Heart left ventricle (tissue), 16 donors: ENCODE measurements around the gene S100PBP. TPM values are rescaled to one million over a fixed set of nuclear protein-coding genes. Genes with fewer than 3 reads are reported as not detected.

ENCODE experiments used
- ATAC-seq, 4 donors: fragments of 200-7000 bp; cut with Tn5 transposase; one replicate each; pipeline ENCODE4 v1.9.1; 2020 to 2022; ENCODE audit warnings: moderate library complexity in 4 of 4, mild to moderate bottlenecking in 3 of 4, moderate number of reproducible peaks in 1 of 4
- DNase-seq, 5 donors: peaks; one replicate each; pipeline ENCODE4 v3.0.0-alpha.2; 2020
- H3K27ac ChIP-seq, 12 donors: fragments of 200-600 bp; sonication (generic) in 4 of 12; one replicate each; pipeline versions ENCODE4 v1.5.0 to v1.8.0; 2016 to 2022; ENCODE audit warnings: mild to moderate bottlenecking in 2 of 12
- H3K27me3 ChIP-seq, 9 donors: fragments of 200-600 bp; sonication (generic) in 2 of 9; one replicate each; pipeline versions ENCODE4 v1.5.1 to v1.8.0; 2016 to 2022; ENCODE audit warnings: mild to moderate bottlenecking in 3 of 9
- H3K36me3 ChIP-seq, 9 donors: fragments of 200-600 bp; sonication (generic) in 2 of 9; one replicate each; pipeline versions ENCODE4 v1.5.0 to v1.8.0; 2018 to 2022; ENCODE audit warnings: mild to moderate bottlenecking in 2 of 9
- H3K4me1 ChIP-seq, 12 donors: fragments of 200-600 bp; sonication (generic) in 4 of 12; one replicate each; pipeline versions ENCODE4 v1.5.0 to v1.8.0; 2016 to 2022; ENCODE audit warnings: mild to moderate bottlenecking in 3 of 12
- H3K4me3 ChIP-seq, 12 donors: fragments of 200-600 bp; sonication (generic) in 4 of 12; one replicate each; pipeline versions ENCODE4 v1.5.0 to v1.8.0; 2017 to 2022; ENCODE audit warnings: mild to moderate bottlenecking in 9 of 12, moderate library complexity in 4 of 12
- H3K9me3 ChIP-seq, 12 donors: fragments of 200-600 bp; sonication (generic) in 4 of 12; one replicate each; pipeline versions ENCODE4 v1.5.0 to v1.8.0; 2016 to 2022; ENCODE audit warnings: mild to moderate bottlenecking in 1 of 12
- POLR2A ChIP-seq, 2 donors: fragments of 450-650 bp; IDR thresholded peaks; one replicate each; pipeline ENCODE4 v1.6.1; 2017; ENCODE audit warnings: antibody characterized with exemption in 2 of 2, mild to moderate bottlenecking in 2 of 2, moderate library complexity in 2 of 2
- WGBS, 4 donors: extraction: QIAGEN DNeasy Blood & Tissue Kit in 2 of 4; methylation state at CpG; one replicate each; pipeline versions ENCODE4 v1.1.5 to v1.1.7; 2013 to 2018; 5-methylcytosine and 5-hydroxymethylcytosine counted together
- intact Hi-C, 10 donors: fragments of 100-400 bp; cut with DNase I; formaldehyde crosslinking; loops; one replicate each; pipeline versions ENCODE4 v1.11.1 to v1.14.2; 2022
- polyA plus RNA-seq, 2 donors: library from polyadenylated mRNA; stranded (reverse); fragments of 200-250 nt; gene quantifications; one replicate each; pipeline ENCODE4 v1.2.3, GENCODE V29; 2013
- total RNA-seq, 9 donors: library from RNA; depleted of rRNA in 2 of 9; stranded (reverse); fragments of >200 nt in 2 of 9; fragmentation: NEBNext Ultra II Directional in 3 of 9; extraction: Animal tissue kit (Norgen Biotek cat#: 25700) in 3 of 9; gene quantifications; one replicate each; pipeline versions ENCODE4 v1.1.0 to v1.2.4, GENCODE V29; 2016 to 2023
- TF ChIP-seq, protein P1 (sequence below), 12 donors: fragments of 200-600 bp; sonication (generic) in 4 of 12; IDR thresholded peaks; one replicate each; pipeline versions ENCODE4 v1.5.0 to v1.8.0; 2018 to 2022; ENCODE audit warnings: antibody characterized with exemption in 12 of 12, mild to moderate bottlenecking in 5 of 12
- donor health status: ischemic (EF 13 %, LVEDD 7.1; RV severe dilation, severe dysfunction).
- donor health status: healthy with polysubstance abuse.
- donor health status: DM: no; HTN: yes; CAD: no.
- donor health status: DM: no; HTN: no; CAD: no.
- donor health status: ischemic (EF 25% LVEDD 6.9; RV normal size, moderate dysfunction).
- donor health status: ischemic (EF 25% LVEDD 5.7; RV mildly dilated, moderate dysfunction).
- donor health status: healthy.
- donor health status: DM: yes; HTN: yes; CAD: no.
- donor health status: ischemic (EF 35%, LVEDD 5.7; RV mildly dilated, moderate dysfunction).
- donor health status: nonischemic (EF 11% LVEDD 7.7; RV severe dilation, severe dysfunction).
- donor health status: DM: yes; HTN: yes; CAD: no.
- donor health status: PGD.
- donor health status: ischemic (EF 29% LVEDD 5.4; RV normal size, mild dysfunction).
- donor health status: nonischemic (EF 23%, LVEDD 6.1; RV moderate dilation, normal function).

Gene S100PBP
- total and polyA plus RNA-seq, 11 donors: 5.8 to 21.2 (median 10.7) TPM

DNA sequence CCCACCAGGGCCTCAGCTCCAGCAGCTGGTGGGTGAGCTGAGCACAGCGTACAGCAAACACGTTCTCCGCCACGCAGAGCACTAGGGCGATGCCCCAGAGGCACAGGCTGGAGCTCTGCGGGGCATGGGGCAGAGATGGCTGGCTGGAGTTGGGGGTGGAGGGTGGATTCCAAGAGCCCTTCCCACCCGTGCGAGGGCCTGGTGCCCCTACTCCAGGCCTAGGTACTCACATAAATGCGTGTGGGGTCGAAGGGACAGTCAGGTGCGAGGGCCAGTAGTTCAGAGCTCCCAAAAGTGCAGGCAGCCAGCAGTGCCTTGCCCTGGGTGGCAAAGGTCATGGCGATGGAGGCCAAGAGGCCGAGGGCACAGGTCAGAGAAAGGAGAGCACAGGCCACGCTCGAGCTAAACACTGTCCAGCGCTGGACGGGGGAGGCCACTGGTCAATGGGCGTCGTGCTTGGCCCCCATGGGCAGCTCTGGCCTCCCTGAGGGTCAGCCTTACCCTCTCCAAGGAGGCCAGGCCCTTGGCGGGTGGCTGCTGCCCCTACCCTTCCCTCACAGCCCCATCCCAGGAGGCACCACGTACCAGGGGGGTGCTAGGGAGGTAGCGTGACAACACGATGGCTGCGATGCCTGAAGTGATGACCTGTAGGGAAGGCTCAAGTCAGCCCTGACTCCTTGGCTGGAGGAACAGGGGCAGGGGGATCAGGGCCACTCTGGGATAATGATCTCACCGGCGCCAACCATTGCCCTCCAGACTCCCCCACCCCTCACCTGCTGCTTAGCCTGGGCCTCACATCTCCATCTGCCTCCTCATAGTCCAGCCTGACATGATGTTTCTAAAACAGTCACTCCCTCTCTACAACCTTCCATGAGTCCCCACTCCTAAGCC is 78.1 kb downstream of the S100PBP start:
- ATAC-seq (no peak), DNase-seq (no peak)
- TF ChIP-seq POLR2A (IDR thresholded peaks at IDR 0.05): no peak
- TF ChIP-seq, protein P1, sequence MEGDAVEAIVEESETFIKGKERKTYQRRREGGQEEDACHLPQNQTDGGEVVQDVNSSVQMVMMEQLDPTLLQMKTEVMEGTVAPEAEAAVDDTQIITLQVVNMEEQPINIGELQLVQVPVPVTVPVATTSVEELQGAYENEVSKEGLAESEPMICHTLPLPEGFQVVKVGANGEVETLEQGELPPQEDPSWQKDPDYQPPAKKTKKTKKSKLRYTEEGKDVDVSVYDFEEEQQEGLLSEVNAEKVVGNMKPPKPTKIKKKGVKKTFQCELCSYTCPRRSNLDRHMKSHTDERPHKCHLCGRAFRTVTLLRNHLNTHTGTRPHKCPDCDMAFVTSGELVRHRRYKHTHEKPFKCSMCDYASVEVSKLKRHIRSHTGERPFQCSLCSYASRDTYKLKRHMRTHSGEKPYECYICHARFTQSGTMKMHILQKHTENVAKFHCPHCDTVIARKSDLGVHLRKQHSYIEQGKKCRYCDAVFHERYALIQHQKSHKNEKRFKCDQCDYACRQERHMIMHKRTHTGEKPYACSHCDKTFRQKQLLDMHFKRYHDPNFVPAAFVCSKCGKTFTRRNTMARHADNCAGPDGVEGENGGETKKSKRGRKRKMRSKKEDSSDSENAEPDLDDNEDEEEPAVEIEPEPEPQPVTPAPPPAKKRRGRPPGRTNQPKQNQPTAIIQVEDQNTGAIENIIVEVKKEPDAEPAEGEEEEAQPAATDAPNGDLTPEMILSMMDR (IDR thresholded peaks at IDR 0.05): no peak
- no peaks in the 10 kb centered on the region for H3K9me3 ChIP-seq
- intact Hi-C loops: no loop called here
- H3K4me3 ChIP-seq: no peak overlapping the region
- peaks cover 0 to 22% (median 8%) of the 10 kb centered on the region in 12 donors for H3K4me1 ChIP-seq
- WGBS, 4 donors: 92 to 95% (median 94%) methylated on average over 20 to 26 of the region's 26 CpGs
- no peaks in the 10 kb centered on the region for H3K36me3 ChIP-seq
- H3K27me3 ChIP-seq: peaks cover 0 to 49% (median 22%) of the 10 kb centered on the region in 9 donors
- H3K27ac ChIP-seq: no peak overlapping the region

GRCh38 chr1:32896451-32896850 is 79.0 kb downstream of the S100PBP start:
- Histone ChIP-seq H3K27ac (no peak overlapping the region), H3K4me1 (peaks cover 0 to 29% (median 12%) of the 10 kb centered on the region in 12 donors), H3K36me3 (no peaks in the 10 kb centered on the region), H3K27me3 (peaks cover 0 to 48% (median 16%) of the 10 kb centered on the region in 9 donors), H3K4me3 (no peak overlapping the region), H3K9me3 (no peaks in the 10 kb centered on the region)
- no peak for ATAC-seq
- no peak for DNase-seq
- intact Hi-C loops: no loop called here
- TF ChIP-seq, protein P1 (IDR thresholded peaks at IDR 0.05): no peak
- no peak for TF ChIP-seq POLR2A (IDR thresholded peaks at IDR 0.05)
- 80 to 92% (median 84%) methylated on average over 4 to 5 of the region's 5 CpGs for WGBS, 4 donors

DNA sequence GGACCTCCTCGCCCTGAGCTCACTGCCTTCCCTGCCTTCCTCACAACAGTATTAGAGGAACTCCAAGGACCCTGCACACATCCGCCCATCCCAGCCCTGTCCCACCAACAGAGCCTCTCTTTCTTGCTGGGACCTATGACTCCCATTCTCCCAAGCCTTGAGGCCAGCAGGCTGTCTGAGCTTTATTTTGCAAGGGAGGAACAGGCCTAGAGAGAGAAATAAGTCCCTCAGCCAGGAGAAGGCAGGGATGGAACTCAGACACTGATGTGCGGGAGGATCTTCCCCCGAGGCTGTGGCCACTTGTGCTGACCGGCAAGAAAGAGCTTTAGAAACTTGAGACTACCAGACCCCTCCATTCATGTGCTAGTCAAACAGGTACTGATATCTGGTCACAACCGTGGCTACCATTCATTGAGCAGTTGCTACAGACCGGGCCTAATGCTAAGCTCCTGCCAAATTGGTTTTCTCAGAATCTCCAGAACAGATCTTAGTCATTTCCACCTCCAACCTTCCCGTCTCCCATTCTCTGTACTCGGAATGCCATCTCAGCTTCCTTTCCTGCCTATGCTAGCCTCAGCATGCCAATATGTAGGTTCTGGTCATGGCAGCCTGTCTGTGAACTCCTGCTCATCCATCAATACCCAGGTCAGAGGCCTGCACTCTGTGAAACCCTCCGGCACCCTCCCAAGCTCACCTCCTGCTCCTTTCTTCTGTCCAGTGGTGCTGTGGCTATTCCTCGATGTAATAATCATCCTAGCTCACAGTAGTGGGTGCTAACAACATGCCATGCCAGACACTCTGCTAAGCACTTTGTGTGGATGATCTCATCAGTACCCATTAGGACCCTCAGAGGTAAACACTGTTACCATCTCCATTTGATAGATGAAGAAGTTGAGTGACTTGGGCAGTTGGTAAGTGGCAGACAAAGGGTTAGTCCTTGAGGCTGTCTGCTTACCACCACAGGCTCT is 79.9 kb downstream of the S100PBP start:
- intact Hi-C loops: no loop called here
- ATAC-seq (no peak), DNase-seq (no peak)
- H3K9me3 ChIP-seq: no peaks in the 10 kb centered on the region
- TF ChIP-seq, protein P1 (IDR thresholded peaks at IDR 0.05): no peak
- no peak for TF ChIP-seq POLR2A (IDR thresholded peaks at IDR 0.05)
- H3K27me3 ChIP-seq: peaks cover 0 to 47% (median 9%) of the 10 kb centered on the region in 9 donors
- WGBS, 4 donors: 78 to 89% (median 81%) methylated on average over 11 of the region's 11 CpGs
- no peak overlapping the region for H3K27ac ChIP-seq
- peaks cover 0 to 31% (median 12%) of the 10 kb centered on the region in 12 donors for H3K4me1 ChIP-seq
- H3K4me3 ChIP-seq: no peak overlapping the region
- no peaks in the 10 kb centered on the region for H3K36me3 ChIP-seq
